ENCODE data around the gene MIX23. TPM values are rescaled to one million over a fixed set of nuclear protein-coding genes. Genes with fewer than 3 reads are reported as not detected.

The MIX23 gene
- total RNA-seq, 1 experiment from 2014 or later: 80.6 TPM

GRCh38 chr3:122416966-122417365 lies 33.9 kb upstream of the MIX23 start:
- Histone ChIP-seq H2AFZ (ENCODE audit: low read length) (no peak overlapping the region), H3K56ac (ENCODE audit: insufficient read length, low read depth, low read length) (no peak overlapping the region), H3T11ph (ENCODE audit: low read length) (no peak overlapping the region), H4K5ac (ENCODE audit: insufficient read length, low read depth, low read length) (peak overlapping the region; percentile 8), H2BK20ac (ENCODE audit: low read depth, low read length, poor library complexity, severe bottlenecking) (no peak overlapping the region), H3K23me2 (ENCODE audit: insufficient read length, low read depth, low read length, poor library complexity, severe bottlenecking) (peaks cover 8% of the 10 kb centered on the region), H2BK5ac (ENCODE audit: insufficient read length, low read length) (no peak overlapping the region), H4K20me1 (ENCODE audit: control insufficient read depth, insufficient read depth, insufficient read length) (no peaks in the 10 kb centered on the region), H3K4ac (ENCODE audit: low read depth, low read length) (no peak overlapping the region), H3K79me2 (ENCODE audit: insufficient read depth, low read length) (no peaks in the 10 kb centered on the region), H3K27me3 (ENCODE audit: insufficient read depth, low read length) (no peaks in the 10 kb centered on the region), H3K9me3 (ENCODE audit: control insufficient read depth, low read depth, low read length) (no peaks in the 10 kb centered on the region), H4K91ac (ENCODE audit: insufficient read length, low read depth, low read length) (no peak overlapping the region), H2AK5ac (ENCODE audit: insufficient read length, low read length) (no peak overlapping the region), H3K18ac (ENCODE audit: insufficient read length, low read depth, low read length) (no peak overlapping the region), H3K4me2 (ENCODE audit: insufficient read depth, insufficient read length, low read length) (peak overlapping the region; percentile 59), H3K27ac (ENCODE audit: insufficient read length, low read depth, low read length) (no peak overlapping the region), H4K8ac (replicated peaks; ENCODE audit: insufficient read length, low read depth, low read length) (no peak overlapping the region), H3K23ac (ENCODE audit: insufficient read length, low read depth, low read length) (no peak overlapping the region), H2BK120ac (ENCODE audit: low read depth, low read length, poor library complexity, severe bottlenecking) (no peak overlapping the region), H3K4me1 (ENCODE audit: insufficient read depth, low read length) (no peaks in the 10 kb centered on the region), H2BK15ac (ENCODE audit: low read depth, low read length) (no peak overlapping the region), H3K79me1 (ENCODE audit: insufficient read depth, low read depth, low read length, poor library complexity, severe bottlenecking) (no peaks in the 10 kb centered on the region), H3K14ac (ENCODE audit: insufficient read depth, low read length) (no peak overlapping the region), H3K9ac (ENCODE audit: extremely low read depth, insufficient read length, low read length) (peak overlapping the region; percentile 84), H2BK12ac (ENCODE audit: insufficient read length, low read depth, low read length) (no peak overlapping the region)
- peaks cover 16 to 18% of the 10 kb centered on the region in 2 experiments for H3K4me1 Mint-ChIP-seq
- H3K27ac Mint-ChIP-seq: peak overlapping the region; percentile 97 to 99 (median 99); a peak in 6 of 7 replicates
- H3K9me3 Mint-ChIP-seq: no peaks in the 10 kb centered on the region; a peak in 1 of 5 replicates
- no peaks in the 10 kb centered on the region; the same call in 1 of the 2 replicates for H3K27me3 Mint-ChIP-seq (ENCODE audit: low read depth)
- TF ChIP-seq CTCF (conservative IDR thresholded peaks at IDR 0.05): no peak
- DNase-seq: no peak
- H3K36me3 Mint-ChIP-seq (ENCODE audit: insufficient read depth in 1 of 3, low read depth in 3 of 3): peaks cover 0 to 6% (median 4%) of the 10 kb centered on the region in 3 experiments; a peak in 5 of 7 replicates
- H3K4me3 Mint-ChIP-seq: peak overlapping the region; percentile 96 to 98
- WGBS (ENCODE audit: extremely low coverage, insufficient read length, low lambda C conversion rate): no CpG with 5 or more reads among the region's 14 CpGs
